Measurements from ENCODE around the gene RHD.
"Not testable (repeated sequence)": the region's sequence is repeated elsewhere in the genome, so short reads cannot be mapped to it uniquely, and the experiment has no call there.

Gene RHD

GRCh38 chr1:25355841-25356395 is 83.6 kb downstream of the RHD start:
- no peak for DNase-seq (ENCODE audit: low read depth in 2 of 2)

GRCh38 chr1:25356441-25356840 is 84.1 kb downstream of the RHD start:
- no peak for DNase-seq (ENCODE audit: low read depth in 2 of 2)

- no peak for DNase-seq (ENCODE audit: low read depth in 2 of 2)
Measured at GRCh38 chr1:25356848-25357247, 84.5 kb downstream of the RHD start.

GRCh38 chr1:25360596-25361581 is 88.6 kb downstream of the RHD start:
- no peak for DNase-seq (ENCODE audit: low read depth in 2 of 2)

DNA sequence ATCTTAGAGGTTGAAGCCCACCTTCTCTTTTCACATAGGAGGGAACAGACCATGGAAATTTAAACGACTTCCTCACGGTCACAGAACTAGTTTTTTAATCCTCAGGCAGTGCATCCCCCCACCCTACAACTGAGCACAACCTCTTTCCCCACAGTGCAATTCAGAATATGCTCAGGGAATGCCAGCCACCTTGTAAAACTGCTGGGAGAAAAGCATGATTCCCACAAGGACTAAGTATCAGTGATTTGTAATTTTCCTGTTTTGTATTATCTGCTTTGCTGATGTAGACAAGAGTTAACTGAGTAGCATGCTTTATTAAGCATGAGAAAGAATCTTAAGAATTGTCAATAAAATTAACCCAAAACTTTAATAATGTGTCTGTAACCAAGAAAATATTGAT is 89.6 kb downstream of the RHD start:
- no peak for DNase-seq (ENCODE audit: low read depth in 2 of 2)

- DNase-seq (ENCODE audit: low read depth in 2 of 2): not testable (repeated sequence)
Measured at GRCh38 chr1:25362634-25363559, 90.6 kb downstream of the RHD start.

DNA sequence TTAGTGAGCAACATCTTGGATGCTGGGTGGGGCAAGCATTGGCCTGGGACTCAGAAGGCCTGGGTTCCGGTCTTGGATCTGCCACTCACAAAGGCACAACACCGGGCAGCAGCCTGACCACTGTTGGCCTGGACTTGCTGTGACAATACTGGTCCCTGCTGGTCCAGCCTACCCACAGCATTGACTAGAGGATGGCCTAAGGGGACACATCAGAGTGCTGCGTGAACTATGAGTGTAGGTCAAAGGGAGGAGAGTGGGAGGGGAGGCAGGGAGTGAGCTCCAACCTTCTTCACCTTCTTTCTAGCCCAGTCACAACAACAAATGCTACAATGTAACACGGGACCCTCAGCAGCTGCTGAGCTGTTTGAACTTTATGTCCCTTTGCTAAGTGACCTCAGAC is 96.9 kb downstream of the RHD start:
- DNase-seq (ENCODE audit: low read depth in 2 of 2): no peak

DNA sequence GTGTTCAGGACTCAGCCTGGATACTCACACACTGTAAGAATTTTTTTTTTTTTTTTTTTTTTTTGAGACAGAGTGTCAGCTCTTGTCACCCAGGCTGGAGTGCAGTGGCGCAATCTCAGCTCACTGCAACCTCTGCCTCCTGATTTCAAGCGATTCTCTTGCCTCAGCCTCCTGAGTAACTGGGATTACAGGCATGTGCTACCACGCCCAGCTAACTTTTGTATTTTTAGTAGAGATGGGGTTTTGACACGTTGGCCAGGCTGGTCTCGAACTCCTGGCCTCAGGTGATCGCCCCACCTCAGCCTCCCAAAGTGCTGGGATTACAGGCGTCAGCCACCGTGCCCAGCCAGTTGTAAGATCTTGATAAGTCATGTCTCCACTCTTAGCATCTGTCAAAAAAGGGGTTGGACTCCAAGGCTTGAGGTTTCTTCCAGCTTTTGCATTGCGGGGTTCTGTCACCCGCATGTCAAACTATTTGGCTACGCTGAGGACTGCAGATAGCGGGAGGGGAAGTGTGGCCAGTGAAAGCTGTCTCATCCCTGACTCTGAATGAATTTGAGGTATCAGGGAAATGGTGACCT is 97.5 kb downstream of the RHD start:
- not testable (repeated sequence) for DNase-seq (ENCODE audit: low read depth in 2 of 2)

DNA sequence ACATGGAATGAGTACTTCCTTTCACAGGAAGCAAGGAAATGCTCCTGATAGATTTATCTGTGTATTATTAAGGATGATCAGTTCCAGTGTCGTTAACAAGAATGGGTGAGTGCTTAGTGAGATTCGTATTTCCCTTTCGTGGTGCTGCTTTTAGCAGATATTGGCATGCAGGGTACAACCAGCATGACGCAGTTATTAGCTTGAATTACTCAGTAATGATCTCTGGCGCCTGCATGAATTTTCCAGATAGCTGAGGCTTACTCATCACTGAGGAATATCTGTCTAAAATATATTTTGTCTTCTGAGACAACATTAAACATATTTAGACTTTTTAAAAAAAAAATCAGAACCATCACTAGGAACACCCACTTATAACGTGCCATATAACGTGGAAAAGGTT is 99.4 kb downstream of the RHD start:
- not testable (repeated sequence) for DNase-seq (ENCODE audit: low read depth in 2 of 2)

GRCh38 chr1:25378367-25378766 is 106.1 kb downstream of the RHD start:
- DNase-seq (ENCODE audit: low read depth in 2 of 2): not testable (repeated sequence)
